HUES6 (cell line): ENCODE data around the gene OTUD1.

Source experiments
- H3K27ac ChIP-seq: 2 replicates; pipeline ENCODE4 v1.7.0; 2013; ENCODE audit warnings: low read depth, mild to moderate bottlenecking, low read length, inconsistent platforms
- H3K27me3 ChIP-seq: 2 replicates; pipeline ENCODE4 v1.6.1; 2013; ENCODE audit warnings: low read length; ENCODE audit not compliant: control insufficient read depth, insufficient read depth
- H3K36me3 ChIP-seq: 2 replicates; pipeline ENCODE4 v1.6.1; 2013; ENCODE audit warnings: low read length; ENCODE audit not compliant: control insufficient read depth, insufficient read depth
- H3K4me1 ChIP-seq: 2 replicates; pipeline ENCODE4 v1.6.1; 2013; ENCODE audit warnings: low read length; ENCODE audit not compliant: control insufficient read depth, insufficient read depth
- H3K4me3 ChIP-seq: 2 replicates; pipeline ENCODE4 v1.5.1; 2013; ENCODE audit warnings: low read depth, low read length
- H3K9ac ChIP-seq: one replicate; pipeline ENCODE4 v1.6.1; 2013; ENCODE audit warnings: mild to moderate bottlenecking, low read length
- H3K9me3 ChIP-seq: 2 replicates; pipeline ENCODE4 v1.6.1; 2013; ENCODE audit warnings: low read depth, low read length; ENCODE audit not compliant: control insufficient read depth, insufficient read depth

Gene OTUD1

DNA sequence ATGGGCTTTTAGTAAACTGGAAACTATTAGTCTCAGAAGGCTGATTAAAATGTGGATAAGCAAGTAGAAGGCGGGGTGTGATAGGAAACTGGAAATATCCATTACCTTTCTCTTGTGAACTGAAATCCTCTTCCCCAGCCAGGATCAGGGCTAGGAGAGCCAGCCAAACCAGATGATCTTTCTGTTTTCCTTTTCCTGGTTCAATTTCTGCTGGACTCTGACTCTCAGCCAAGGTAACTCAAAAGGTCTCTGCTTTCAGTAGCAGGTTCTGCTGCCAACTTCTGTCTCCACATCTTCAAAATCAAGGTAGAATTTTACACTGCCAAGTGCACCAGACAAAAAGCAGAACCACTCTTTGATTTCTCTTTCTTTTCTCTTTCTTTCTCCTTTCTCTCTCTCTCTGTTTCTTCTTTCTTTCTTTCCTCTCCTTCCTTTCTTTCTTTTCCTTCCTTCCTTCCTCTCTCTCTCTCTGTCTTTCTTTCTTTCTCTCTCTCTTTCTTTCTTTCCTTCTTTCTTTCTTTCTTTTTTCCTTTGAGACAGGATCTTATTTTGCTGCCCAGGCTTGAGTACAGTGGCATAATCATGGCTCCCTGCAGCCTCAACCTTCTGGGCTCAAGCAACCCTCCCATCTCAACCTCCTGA, 30.8 kb downstream of the OTUD1 start:
- Histone ChIP-seq H3K27me3 (no peaks in the 10 kb centered on the region), H3K4me1 (peaks cover 7% of the 10 kb centered on the region; the same call in 1 of the 2 replicates)

DNA sequence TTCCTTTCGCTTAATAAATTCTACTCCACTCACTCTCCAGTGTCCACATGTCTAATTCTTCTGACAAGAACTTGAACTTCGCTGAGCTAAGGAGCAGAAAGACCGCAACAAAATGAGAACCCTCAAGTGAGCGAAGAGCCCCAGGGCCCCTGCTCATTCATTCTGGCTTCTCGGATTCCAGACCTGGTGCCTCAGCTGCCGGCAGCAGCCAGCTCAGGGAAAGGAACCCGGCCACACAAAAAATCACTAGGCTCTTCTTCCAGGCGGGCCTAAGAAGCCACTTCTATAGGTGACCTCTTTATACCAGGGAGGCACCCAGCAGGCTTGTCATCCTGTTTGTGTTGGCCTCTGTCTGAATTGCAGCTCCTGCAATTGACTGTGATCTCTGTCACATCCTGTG, 33.3 kb downstream of the OTUD1 start:
- H3K4me1 ChIP-seq, result peaks cover 7% of the 10 kb centered on the region; the same call in 1 of the 2 replicates
- no peak overlapping the region for H3K27ac ChIP-seq
- H3K4me3 ChIP-seq, result no peak overlapping the region
- H3K9me3 ChIP-seq, result no peaks in the 10 kb centered on the region
- no peak overlapping the region for H3K9ac ChIP-seq
- no peaks in the 10 kb centered on the region for H3K27me3 ChIP-seq
- no peaks in the 10 kb centered on the region for H3K36me3 ChIP-seq

More for the DNA sequence above, 30.8 kb downstream of the OTUD1 start:
- Histone ChIP-seq H3K9ac (no peak overlapping the region), H3K36me3 (no peaks in the 10 kb centered on the region), H3K27ac (no peak overlapping the region), H3K9me3 (no peaks in the 10 kb centered on the region), H3K4me3 (no peak overlapping the region)

DNA sequence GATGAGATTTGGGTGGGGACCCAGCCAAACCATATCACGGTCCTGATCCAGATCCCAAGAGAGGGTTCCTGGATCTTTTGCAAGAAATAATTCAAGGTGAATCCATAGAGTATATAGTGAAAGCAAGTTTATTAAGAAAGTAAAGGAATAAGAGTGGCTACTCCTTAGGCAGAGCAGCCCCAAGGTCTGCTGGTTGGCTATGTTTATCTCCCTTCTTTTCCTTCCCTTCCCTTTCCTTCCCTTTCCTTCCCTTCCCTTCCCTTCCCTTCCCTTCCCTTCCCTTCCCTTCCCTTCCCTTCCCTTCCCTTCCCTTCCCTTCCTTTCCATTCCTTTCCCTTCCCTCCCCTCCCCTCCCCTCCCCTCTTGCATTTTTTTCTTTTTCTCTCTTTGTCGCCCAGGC, 35.2 kb downstream of the OTUD1 start:
- Histone ChIP-seq H3K9ac (no peak overlapping the region), H3K4me3 (no peak overlapping the region), H3K9me3 (no peaks in the 10 kb centered on the region)

DNA sequence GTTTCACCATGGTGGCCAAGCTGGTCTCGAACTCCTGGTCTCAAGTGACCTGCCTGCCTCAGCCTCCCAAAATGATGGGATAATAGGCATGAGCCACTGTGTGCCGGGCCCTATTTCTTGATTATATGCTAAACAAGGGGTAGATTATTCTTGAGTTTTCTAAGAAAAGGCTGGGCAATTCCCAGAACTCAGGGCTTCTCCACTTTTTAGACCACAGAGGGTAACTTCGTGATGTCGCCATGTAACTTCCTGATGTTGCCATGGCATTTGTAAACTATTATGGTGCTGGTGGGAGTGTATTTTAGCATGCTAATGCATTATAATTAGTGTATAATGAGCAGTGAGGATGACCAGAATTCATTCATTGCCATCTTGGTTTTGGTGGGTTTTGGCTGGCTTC, 35.8 kb downstream of the OTUD1 start:
- H3K36me3 ChIP-seq, result no peaks in the 10 kb centered on the region
- peaks cover 7% of the 10 kb centered on the region; the same call in 1 of the 2 replicates for H3K4me1 ChIP-seq
- no peak overlapping the region for H3K9ac ChIP-seq
- no peaks in the 10 kb centered on the region for H3K9me3 ChIP-seq
- no peak overlapping the region for H3K27ac ChIP-seq
- H3K4me3 ChIP-seq, result no peak overlapping the region
- no peaks in the 10 kb centered on the region for H3K27me3 ChIP-seq

More for the DNA sequence above, 35.2 kb downstream of the OTUD1 start:
- Histone ChIP-seq H3K4me1 (peaks cover 7% of the 10 kb centered on the region; the same call in 1 of the 2 replicates), H3K27ac (no peak overlapping the region), H3K36me3 (no peaks in the 10 kb centered on the region), H3K27me3 (no peaks in the 10 kb centered on the region)

DNA sequence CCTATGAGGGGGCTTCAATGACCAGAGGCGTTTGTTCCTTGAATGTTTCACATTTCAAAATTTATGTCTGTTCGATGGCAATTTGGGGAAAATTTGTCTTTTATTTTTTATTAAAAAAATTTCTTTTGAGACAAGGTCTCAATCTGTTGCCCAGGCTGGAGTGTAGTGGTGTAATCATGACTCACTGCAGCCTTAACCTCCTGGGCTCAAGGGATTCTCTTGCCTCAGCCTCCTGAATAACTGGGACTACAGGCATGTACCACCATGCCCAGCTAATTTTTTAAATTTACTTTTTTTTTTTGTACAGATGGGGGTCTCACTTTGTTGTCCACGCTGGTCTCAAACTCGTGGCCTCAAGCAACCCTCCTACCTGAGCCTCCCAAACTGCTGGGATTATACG, 39.7 kb downstream of the OTUD1 start:
- Histone ChIP-seq H3K27me3 (no peaks in the 10 kb centered on the region), H3K27ac (no peak overlapping the region), H3K9ac (no peak overlapping the region), H3K36me3 (no peaks in the 10 kb centered on the region), H3K4me1 (no peaks in the 10 kb centered on the region), H3K4me3 (no peak overlapping the region), H3K9me3 (no peaks in the 10 kb centered on the region)

DNA sequence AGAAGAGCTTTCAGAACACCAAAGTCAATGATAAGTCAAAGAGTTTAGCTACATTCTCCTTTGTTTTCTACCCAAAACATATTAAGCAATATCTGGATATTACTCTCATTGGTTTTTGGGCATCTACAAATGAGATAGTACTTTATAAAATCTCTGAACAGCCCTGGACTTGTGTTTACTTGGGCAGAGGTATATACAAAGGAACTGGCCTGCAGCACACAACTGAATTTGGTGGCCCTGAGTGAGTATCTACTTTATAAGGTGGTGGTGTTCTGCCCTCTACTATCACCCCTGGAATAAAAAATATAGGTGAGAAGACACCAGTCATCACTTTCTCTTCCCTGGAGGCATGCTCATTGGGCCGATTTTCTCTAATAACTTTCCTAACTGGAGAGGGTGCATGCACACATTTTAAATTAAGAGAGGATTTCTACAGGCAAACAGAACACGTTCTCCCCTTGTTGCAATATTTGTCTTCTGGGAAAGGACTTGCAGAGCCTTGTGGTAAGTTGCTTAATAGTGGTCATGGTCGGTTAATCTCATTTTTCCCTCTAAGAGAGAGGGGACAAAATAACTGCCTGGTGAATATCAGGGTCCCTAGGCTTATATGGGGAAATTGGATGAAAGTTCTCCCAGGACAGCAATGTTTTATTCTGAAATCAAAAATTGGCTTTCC, 41.1 kb downstream of the OTUD1 start:
- no peaks in the 10 kb centered on the region for H3K4me1 ChIP-seq
- no peaks in the 10 kb centered on the region for H3K27me3 ChIP-seq
- no peak overlapping the region for H3K4me3 ChIP-seq
- H3K9me3 ChIP-seq, result no peaks in the 10 kb centered on the region
- no peak overlapping the region for H3K9ac ChIP-seq
- H3K27ac ChIP-seq, result no peak overlapping the region
- H3K36me3 ChIP-seq, result no peaks in the 10 kb centered on the region

DNA sequence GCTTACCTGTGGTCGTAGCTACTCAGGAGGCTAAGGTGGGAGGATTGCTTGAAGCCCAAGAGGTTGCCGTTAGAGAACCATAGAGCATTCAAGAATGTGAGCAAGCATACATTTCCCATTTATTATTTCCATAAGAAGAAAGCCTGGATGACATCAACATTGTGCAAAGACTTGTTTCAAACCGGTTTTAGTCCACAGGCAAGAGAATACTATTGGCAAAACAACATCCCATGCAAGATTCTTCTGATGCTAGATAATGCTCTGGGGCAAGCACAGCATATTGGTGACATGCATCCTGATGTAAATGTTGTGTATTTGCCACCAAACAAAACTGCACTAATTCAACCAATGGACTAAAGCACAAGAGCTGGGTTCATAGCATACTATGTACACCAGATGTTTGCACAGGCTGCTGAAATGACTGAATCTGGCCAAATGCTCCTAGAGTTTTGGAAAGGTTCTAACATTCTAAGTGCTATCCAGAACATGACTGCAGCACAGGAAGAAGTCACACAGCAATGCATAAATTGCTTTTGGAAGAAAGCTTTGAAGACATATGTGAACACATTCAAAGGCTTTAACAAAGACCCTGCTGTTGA, 42.6 kb downstream of the OTUD1 start:
- Histone ChIP-seq H3K9ac (no peak overlapping the region), H3K36me3 (no peaks in the 10 kb centered on the region), H3K4me1 (no peaks in the 10 kb centered on the region), H3K27me3 (no peaks in the 10 kb centered on the region), H3K9me3 (no peaks in the 10 kb centered on the region), H3K4me3 (no peak overlapping the region), H3K27ac (no peak overlapping the region)

DNA sequence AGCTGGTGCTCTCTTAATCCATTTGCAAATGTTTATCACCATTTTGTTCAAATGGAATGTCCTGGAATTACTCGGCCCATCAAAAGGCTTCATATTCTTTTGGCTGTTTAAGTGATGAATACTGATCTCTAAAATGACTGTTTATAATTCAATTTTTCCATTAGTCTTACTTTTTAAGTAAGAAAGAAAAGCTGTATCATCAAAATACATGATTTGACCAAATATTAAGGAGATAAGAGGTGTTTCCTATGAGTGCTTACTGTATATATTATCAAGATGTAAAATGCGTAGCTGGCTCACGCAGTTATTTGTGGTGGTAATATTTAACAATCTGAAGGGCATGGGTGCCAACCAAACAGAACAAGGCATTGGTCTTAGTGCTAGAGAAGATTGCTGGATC, 51.2 kb downstream of the OTUD1 start:
- H3K9ac ChIP-seq, result no peak overlapping the region
- no peaks in the 10 kb centered on the region for H3K9me3 ChIP-seq
- H3K4me3 ChIP-seq, result no peak overlapping the region
- no peaks in the 10 kb centered on the region for H3K36me3 ChIP-seq
- H3K4me1 ChIP-seq, result no peaks in the 10 kb centered on the region
- H3K27ac ChIP-seq, result no peak overlapping the region
- H3K27me3 ChIP-seq, result no peaks in the 10 kb centered on the region
